GM18505 (cell line): Measurements from ENCODE around the gene PCBD2.
"Not testable (repeated sequence)": the region's sequence is repeated elsewhere in the genome, so short reads cannot be mapped to it uniquely, and the experiment has no call there.

Experiments
- ATAC-seq: cut with Tn5 transposase; IDR thresholded peaks from one replicate; pipeline ENCODE4 v1.9.1; 2021; ENCODE audit not compliant: unreplicated experiment
- POLR2A ChIP-seq: IDR thresholded peaks from 4 replicates; pipeline ENCODE4 v1.6.1; 2011; ENCODE audit warnings: borderline replicate concordance; ENCODE audit not compliant: insufficient read depth, insufficient read length; ENCODE audit errors: extremely low read depth

Gene PCBD2

GRCh38 chr5:134889335-134889734, 15.6 kb upstream of the PCBD2 start:
- no peak for ATAC-seq
- no peak for TF ChIP-seq POLR2A

- ATAC-seq = no peak
- TF ChIP-seq POLR2A = no peak
Measured at GRCh38 chr5:134891473-134891872, 13.5 kb upstream of the PCBD2 start.

- no peak for ATAC-seq
- TF ChIP-seq POLR2A = no peak
Measured at GRCh38 chr5:134892282-134892681, 12.6 kb upstream of the PCBD2 start.

- ATAC-seq = no peak
- TF ChIP-seq POLR2A = no peak
Measured at GRCh38 chr5:134892926-134893325, 12.0 kb upstream of the PCBD2 start.

GRCh38 chr5:134893748-134894505, 11.0 kb upstream of the PCBD2 start:
- TF ChIP-seq POLR2A = no peak
- no peak for ATAC-seq

- TF ChIP-seq POLR2A = no peak
Measured at GRCh38 chr5:134902071-134902801, 2.7 kb upstream of the PCBD2 start.

GRCh38 chr5:134905246-134905996, 490 bp downstream of the PCBD2 start:
- TF ChIP-seq POLR2A = no peak

More at GRCh38 chr5:134902071-134902801, 2.7 kb upstream of the PCBD2 start:
- no peak for ATAC-seq

GRCh38 chr5:134906811-134907210, 1.9 kb downstream of the PCBD2 start:
- no peak for TF ChIP-seq POLR2A

More at GRCh38 chr5:134905246-134905996, 490 bp downstream of the PCBD2 start:
- peak; percentile 11 for ATAC-seq

GRCh38 chr5:134910752-134911151, 5.8 kb downstream of the PCBD2 start:
- ATAC-seq = not testable (repeated sequence)

More at GRCh38 chr5:134906811-134907210, 1.9 kb downstream of the PCBD2 start:
- no peak for ATAC-seq

GRCh38 chr5:134911285-134912206, 6.6 kb downstream of the PCBD2 start:
- TF ChIP-seq POLR2A = no peak
- ATAC-seq = no peak

GRCh38 chr5:134913254-134913653, 8.3 kb downstream of the PCBD2 start:
- no peak for TF ChIP-seq POLR2A
- ATAC-seq = no peak

GRCh38 chr5:134913795-134914194, 8.9 kb downstream of the PCBD2 start:
- no peak for ATAC-seq
- no peak for TF ChIP-seq POLR2A
